ENCODE data around the gene GSTT4.

The GSTT4 gene

DNA sequence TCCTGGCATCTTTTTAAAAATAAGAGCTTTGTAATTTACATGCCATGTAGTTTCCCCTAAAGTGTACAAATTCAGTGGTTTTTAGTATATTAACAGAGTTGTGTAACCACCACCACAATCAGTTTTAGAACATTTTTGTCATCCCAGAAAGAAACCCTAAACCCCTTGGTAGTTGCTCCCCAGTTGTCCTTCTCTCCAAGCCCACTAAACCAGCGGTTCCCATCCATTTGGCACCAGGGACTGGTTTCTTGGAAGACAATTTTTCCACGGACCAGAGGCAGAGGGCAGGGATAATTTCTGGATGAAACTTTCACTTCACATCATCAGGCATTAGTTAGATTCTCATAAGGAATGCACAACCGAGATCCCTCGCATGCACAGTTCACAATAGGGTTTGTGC is 28.5 kb upstream of the GSTT4 start:
- TF ChIP-seq, protein P1, sequence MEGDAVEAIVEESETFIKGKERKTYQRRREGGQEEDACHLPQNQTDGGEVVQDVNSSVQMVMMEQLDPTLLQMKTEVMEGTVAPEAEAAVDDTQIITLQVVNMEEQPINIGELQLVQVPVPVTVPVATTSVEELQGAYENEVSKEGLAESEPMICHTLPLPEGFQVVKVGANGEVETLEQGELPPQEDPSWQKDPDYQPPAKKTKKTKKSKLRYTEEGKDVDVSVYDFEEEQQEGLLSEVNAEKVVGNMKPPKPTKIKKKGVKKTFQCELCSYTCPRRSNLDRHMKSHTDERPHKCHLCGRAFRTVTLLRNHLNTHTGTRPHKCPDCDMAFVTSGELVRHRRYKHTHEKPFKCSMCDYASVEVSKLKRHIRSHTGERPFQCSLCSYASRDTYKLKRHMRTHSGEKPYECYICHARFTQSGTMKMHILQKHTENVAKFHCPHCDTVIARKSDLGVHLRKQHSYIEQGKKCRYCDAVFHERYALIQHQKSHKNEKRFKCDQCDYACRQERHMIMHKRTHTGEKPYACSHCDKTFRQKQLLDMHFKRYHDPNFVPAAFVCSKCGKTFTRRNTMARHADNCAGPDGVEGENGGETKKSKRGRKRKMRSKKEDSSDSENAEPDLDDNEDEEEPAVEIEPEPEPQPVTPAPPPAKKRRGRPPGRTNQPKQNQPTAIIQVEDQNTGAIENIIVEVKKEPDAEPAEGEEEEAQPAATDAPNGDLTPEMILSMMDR (IDR thresholded peaks at IDR 0.05; ENCODE audit: low read depth, low read length, missing control alignments), result no peak
- no peak for DNase-seq (ENCODE audit: low read depth)
- no peak overlapping the region for H3K4me3 ChIP-seq (ENCODE audit: low read depth, low read length)

DNA sequence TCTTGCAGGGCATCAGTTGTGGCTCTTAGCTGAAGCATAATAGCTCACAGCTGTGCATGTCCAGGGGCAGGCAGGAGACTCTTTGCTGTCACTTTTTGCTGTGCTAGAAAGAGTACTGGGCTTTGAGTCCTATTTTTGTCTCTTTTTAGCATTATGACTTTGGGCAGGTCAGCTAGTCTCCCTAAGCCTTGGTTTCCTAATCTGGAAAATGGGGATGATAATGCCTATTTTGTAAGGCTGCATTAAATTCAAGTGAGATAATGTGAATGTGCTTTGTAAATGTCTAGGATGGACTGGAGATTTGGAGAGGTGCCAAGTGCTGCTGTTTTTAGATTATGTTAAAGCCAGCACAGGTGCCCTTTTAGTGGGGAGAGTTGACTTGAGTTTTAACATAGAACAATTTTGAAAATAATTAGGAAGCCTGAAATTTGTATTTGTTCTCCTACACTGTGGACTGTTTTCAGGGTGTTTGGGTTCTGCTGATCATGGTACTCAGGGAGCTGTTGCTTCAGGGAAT is 25.0 kb upstream of the GSTT4 start:
- H3K4me3 ChIP-seq (ENCODE audit: low read depth, low read length), result no peak overlapping the region
- DNase-seq (ENCODE audit: low read depth), result no peak
- TF ChIP-seq, protein P1 (IDR thresholded peaks at IDR 0.05; ENCODE audit: low read depth, low read length, missing control alignments), result no peak

DNA sequence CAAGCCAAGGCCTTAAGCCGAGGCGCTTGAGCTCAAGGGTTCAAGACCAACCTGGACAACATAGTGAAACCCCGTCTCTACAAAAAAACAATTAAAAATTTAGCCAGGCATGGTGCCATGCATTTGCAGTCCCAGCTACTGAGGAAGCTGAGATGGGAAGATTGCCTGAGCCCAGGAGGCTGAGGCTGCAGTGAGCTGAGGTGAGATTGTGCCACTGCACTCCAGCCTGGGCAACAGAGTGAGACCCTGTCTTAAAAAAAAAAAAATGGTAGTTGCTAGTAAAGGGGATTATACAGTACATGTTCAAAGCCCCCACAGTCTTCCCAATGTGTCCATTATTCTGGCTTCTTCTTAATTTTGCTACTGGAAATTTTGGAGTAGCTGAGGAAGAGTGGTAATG is 24.1 kb upstream of the GSTT4 start:
- H3K4me3 ChIP-seq (ENCODE audit: low read depth, low read length), result no peak overlapping the region
- no peak for DNase-seq (ENCODE audit: low read depth)
- TF ChIP-seq, protein P1 (IDR thresholded peaks at IDR 0.05; ENCODE audit: low read depth, low read length, missing control alignments), result no peak

DNA sequence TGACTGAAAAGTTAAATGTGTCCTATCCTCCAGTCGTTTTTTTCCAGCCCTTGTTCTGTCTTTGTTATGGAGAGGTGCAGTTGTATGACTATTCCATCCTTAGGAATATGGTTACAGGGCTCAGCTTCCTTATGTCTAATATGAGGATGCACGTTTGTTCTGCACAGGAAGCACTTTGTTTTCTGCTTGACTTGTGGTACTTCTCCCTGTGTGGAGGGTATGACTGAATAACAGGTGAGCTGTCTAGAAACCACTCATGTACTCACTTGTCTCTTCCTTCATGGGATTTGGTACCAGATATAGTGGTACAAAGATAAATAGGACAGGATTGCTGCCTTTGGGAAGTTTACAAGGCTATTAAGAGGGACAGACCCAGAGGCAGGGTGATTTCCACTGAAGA is 23.3 kb upstream of the GSTT4 start:
- TF ChIP-seq, protein P1 (IDR thresholded peaks at IDR 0.05; ENCODE audit: low read depth, low read length, missing control alignments), result no peak
- no peak for DNase-seq (ENCODE audit: low read depth)

DNA sequence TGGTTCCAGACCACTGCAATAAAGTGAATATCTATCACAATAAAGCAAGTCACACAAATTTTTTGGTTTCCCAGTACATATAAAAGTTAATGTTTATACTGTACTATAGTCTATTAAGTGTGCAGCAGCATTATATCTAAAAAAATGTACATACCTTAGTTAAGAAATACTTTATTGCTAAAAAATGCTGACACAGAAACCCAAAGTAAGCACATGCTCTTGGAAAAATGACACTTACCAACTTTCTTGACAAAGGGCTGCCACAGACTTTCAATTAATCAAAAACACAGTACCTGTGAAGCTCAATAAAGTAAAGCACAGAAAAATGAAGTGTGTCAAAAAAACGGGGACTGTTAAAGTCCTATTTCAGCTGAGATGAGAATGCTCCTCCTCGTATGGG is 22.7 kb upstream of the GSTT4 start:
- TF ChIP-seq, protein P1 (IDR thresholded peaks at IDR 0.05; ENCODE audit: low read depth, low read length, missing control alignments), result no peak
- no peak for DNase-seq (ENCODE audit: low read depth)
- no peak overlapping the region for H3K4me3 ChIP-seq (ENCODE audit: low read depth, low read length)

More for the DNA sequence above, 23.3 kb upstream of the GSTT4 start:
- no peak overlapping the region for H3K4me3 ChIP-seq (ENCODE audit: low read depth, low read length)

DNA sequence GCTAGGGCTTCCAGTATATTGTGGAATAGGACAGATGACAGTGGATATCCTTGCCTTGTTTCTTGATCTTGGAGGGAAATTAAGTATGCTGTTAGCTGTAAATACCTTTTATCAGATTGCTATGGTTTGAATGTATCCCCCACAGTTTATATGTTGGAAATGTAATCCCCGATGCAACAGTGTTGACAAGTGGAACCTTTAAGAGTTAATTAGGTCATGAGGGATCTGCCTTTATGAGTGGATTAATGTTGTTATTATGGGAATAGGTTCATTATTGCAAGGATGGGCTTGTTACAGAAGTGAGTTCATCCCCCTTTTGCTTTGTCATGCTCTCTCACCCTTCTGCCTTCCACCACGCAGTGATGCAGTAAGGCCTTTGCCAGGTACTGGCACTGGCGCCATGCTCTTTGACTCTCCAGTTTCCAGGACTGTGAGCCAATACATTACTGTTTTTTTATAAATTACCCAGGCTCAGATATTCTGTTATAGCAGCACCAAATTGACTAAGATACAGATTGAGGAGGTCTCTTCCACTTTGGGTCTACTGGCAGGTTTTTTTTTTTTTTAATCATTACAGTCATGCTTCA is 22.2 kb upstream of the GSTT4 start:
- TF ChIP-seq, protein P1 (IDR thresholded peaks at IDR 0.05; ENCODE audit: low read depth, low read length, missing control alignments), result no peak
- no peak overlapping the region for H3K4me3 ChIP-seq (ENCODE audit: low read depth, low read length)
- no peak for DNase-seq (ENCODE audit: low read depth)

DNA sequence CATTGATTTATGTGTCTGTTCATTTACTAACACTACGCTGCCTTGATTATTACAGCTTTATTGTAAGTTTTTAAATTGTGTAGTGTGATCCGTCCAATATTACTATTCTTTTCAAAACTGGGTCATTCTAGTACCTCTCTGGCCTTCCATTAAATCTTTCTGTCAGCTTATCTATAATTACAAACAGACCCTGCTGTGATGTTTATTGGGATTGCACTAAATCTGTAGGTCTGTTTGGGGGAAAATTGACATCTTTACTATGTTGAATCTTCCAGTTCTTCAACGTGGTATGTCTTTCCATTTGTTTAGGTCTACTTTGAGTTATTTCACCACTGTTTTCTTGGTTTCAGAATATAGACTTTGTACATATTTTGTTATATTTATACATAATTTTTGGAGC is 21.5 kb upstream of the GSTT4 start:
- TF ChIP-seq, protein P1 (IDR thresholded peaks at IDR 0.05; ENCODE audit: low read depth, low read length, missing control alignments), result no peak
- no peak overlapping the region for H3K4me3 ChIP-seq (ENCODE audit: low read depth, low read length)
- no peak for DNase-seq (ENCODE audit: low read depth)
